ENCODE data around the gene MS4A15. TPM values are rescaled to one million over a fixed set of nuclear protein-coding genes. Genes with fewer than 3 reads are reported as not detected.
"Not testable (repeated sequence)": the region's sequence is repeated elsewhere in the genome, so short reads cannot be mapped to it uniquely, and the experiment has no call there.

Gene MS4A15
- total RNA-seq, 1 experiment from 2014 or later = not detected

- no peak for DNase-seq (ENCODE audit: low read depth)
Measured at GRCh38 chr11:60754887-60755286, 1.8 kb upstream of the MS4A15 start.

GRCh38 chr11:60757231-60757800 is 649 bp downstream of the MS4A15 start:
- no peak for DNase-seq (ENCODE audit: low read depth)

GRCh38 chr11:60758671-60759070 is 2.0 kb downstream of the MS4A15 start:
- not testable (repeated sequence) for DNase-seq (ENCODE audit: low read depth)

GRCh38 chr11:60759438-60760225 is 3.0 kb downstream of the MS4A15 start:
- not testable (repeated sequence) for DNase-seq (ENCODE audit: low read depth)

- no peak for DNase-seq (ENCODE audit: low read depth)
Measured at GRCh38 chr11:60761436-60762190, 4.9 kb downstream of the MS4A15 start.

- DNase-seq (ENCODE audit: low read depth) = no peak
Measured at GRCh38 chr11:60762851-60763691, 6.4 kb downstream of the MS4A15 start.

DNA sequence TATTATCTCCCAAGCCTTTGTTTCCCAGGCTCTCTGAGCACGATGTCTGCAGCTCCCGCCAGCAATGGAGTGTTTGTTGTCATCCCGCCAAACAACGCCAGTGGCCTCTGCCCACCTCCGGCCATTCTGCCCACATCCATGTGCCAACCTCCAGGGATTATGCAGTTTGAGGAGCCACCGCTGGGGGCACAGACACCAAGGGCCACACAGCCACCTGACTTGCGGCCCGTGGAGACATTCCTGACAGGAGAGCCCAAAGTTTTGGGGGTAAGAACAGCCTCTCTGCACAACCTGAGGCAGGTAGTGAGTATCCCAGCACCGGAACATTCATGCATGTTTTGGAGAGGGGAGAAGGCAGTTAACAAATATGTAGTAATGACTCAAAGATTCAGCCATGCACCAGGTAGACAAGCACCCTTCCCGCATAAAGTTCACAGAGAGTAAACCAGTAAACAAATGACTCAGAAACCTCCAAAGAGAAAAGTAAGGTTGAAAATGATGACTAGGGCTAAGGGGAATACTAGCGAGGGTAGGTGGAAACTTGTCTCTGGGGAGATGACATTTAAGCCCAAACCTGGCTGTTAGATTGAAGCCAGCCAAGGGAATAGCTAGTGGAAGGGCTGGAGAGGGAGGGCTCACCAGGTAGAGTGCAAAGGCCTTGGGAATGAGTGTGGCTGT is 7.2 kb downstream of the MS4A15 start:
- DNase-seq (ENCODE audit: low read depth) = peak; percentile 36

GRCh38 chr11:60764879-60765278 is 8.2 kb downstream of the MS4A15 start:
- no peak for DNase-seq (ENCODE audit: low read depth)

DNA sequence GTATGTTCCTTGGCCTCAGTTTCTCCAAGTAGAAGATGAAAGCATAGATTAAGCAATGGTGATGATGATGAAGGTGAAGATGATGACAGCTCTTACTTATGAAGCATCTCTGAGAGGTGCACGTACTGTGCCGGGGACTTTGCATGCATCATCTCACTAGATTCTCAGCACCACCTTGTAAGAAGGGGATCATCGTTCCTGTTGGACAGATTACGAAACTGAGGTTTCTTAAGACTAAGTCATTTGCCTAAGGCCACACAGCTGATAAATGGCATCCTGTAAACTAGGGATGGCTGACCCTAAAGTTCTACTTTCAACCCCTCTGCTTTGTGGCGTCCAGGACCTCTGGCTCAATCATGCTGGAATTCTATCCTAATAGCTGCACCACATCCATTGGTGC is 8.7 kb downstream of the MS4A15 start:
- DNase-seq (ENCODE audit: low read depth) = no peak

DNA sequence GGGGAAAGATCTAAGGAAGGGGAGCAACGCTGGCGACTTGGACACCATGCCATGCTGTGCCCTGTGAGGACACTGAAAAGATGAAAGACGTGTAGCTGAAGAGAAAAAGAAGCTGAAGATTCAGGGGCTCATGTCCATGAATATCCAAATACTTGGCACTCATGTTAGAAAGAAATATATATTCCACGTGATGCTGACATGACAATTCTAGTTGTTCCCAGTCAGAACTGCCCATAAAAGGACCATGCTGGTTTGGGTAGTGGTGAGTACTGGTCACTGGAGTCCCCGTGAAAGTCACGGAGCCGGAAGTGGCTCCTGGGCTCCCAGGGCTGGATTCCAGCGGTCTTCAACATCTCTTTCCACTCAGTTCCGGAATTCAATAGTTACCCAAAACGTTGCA is 9.9 kb downstream of the MS4A15 start:
- DNase-seq (ENCODE audit: low read depth) = no peak

DNA sequence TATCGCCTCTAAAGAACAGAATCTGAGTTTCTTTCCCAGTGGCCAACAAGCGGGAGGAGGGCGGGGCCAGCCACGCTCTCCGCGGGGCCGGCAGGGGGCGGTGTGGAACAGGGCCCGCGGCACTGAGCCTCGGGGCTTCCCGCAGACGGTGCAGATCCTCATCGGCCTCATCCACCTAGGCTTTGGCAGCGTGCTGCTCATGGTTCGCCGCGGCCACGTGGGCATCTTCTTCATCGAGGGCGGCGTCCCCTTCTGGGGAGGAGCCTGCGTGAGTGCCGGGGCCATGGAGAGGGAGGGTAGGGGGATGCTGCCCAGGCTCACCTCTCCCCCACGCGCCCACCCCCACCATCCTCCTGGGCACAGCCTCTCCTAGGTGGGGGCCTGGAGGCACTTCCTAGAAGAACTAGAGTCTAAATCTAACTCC is 10.7 kb downstream of the MS4A15 start:
- DNase-seq (ENCODE audit: low read depth) = peak; percentile 47

DNA sequence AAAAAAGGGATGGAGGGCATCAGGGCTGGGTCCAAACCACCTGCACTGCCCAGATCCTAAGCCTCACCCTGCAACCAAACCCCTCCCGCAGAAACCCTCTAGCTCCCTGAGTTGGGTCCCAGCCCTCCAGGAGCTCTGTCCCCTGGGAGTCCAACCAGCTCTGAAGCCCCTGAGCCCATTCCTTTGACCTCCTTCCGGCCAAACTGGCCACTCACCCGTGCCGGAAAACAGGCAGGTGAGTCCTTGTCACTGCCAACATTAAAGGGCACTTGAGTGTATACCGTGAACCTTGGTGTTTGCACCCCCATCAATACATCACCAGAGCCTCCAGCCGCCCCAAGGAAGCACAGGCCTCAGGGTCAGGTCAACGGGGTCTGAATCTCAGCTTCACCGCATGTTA is 11.5 kb downstream of the MS4A15 start:
- DNase-seq (ENCODE audit: low read depth) = no peak

- no peak for DNase-seq (ENCODE audit: low read depth)
Measured at GRCh38 chr11:60769273-60769672, 12.6 kb downstream of the MS4A15 start.

DNA sequence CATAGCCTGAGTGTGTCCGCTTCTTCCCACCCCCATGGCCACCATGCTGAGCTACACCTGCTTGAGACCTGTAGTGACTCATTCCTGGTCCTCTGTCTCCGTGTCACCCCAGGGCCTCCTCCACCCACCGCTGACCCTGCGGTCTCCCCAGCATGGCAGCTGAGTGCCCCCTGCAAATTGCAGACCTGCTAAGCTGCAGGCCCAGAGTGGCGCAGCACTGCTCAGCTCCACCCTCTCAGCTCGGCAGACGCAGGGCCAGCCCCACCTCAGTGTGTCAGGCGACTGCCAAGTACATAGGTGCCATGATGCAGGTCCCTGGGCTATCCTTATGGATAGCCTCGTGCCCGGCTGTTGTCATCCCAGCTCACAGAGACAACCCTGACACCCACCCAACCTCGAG is 13.1 kb downstream of the MS4A15 start:
- no peak for DNase-seq (ENCODE audit: low read depth)

GRCh38 chr11:60771146-60771545 is 14.5 kb downstream of the MS4A15 start:
- no peak for DNase-seq (ENCODE audit: low read depth)

- peak; percentile 39 for DNase-seq (ENCODE audit: low read depth)
Measured at GRCh38 chr11:60771879-60772525, 15.3 kb downstream of the MS4A15 start.

DNA sequence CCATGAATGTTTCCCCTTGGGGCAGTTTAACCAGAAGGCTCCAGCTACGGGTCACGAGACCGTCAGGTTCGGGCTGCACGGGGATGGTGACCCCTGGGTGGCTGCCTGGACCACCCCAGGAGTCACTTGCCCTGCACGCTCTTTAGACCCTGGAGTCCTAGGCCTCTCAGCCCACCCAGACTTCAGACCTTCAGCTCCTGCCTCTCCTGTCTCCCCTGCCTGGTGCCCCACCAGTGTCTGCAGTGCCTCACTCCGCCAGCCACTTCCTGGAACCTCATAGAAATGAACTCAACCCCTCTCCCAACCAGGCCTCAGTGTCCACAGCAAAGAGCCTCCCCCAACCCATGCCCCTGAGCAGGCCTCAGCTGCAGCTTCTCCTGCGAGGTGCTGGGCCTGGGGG is 16.0 kb downstream of the MS4A15 start:
- DNase-seq (ENCODE audit: low read depth) = no peak

GRCh38 chr11:60774726-60775125 is 18.1 kb downstream of the MS4A15 start:
- no peak for DNase-seq (ENCODE audit: low read depth)

GRCh38 chr11:60775420-60775961 is 18.8 kb downstream of the MS4A15 start:
- DNase-seq (ENCODE audit: low read depth) = peak; percentile 83

DNA sequence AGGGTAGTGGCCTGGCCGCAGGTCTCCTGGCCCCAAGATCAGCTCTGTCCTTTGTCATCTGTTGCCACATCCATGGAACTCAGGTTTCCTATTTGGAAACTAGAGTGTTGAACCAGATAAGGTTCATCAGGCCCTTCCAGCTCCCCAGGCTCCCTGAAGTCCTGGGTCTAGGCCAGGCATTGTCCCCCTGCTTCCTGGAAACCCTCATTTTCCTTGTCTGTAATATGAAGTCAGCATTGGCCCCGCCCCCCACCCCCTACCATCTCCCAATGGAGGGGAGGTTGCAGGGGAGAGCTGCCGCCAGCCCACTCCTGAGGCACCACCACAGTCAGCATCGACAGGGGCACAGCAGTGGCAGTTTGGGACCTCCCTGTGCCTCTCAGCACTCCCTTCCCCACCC is 19.5 kb downstream of the MS4A15 start:
- no peak for DNase-seq (ENCODE audit: low read depth)
